T-helper 1 cell treated with Interleukin-12 subunit alpha and Interleukin-12 subunit beta and Interleukin-4 antibody, amounts not matched to agents 30 μg/mL and 1 μg/mL, for 36 hours (primary cell): ENCODE results near the gene MET.

Source experiments
- H3K27ac Mint-ChIP-seq: one replicate; pipeline ENCODE4 v1.8.0; 2021; ENCODE audit warnings: mild to moderate bottlenecking, mixed read lengths
- H3K27me3 Mint-ChIP-seq: one replicate; pipeline ENCODE4 v1.8.0; 2021; ENCODE audit warnings: low read depth, mixed read lengths
- H3K36me3 Mint-ChIP-seq: one replicate; pipeline ENCODE4 v1.8.0; 2021; ENCODE audit warnings: low read depth, mixed read lengths
- H3K4me1 Mint-ChIP-seq: one replicate; pipeline ENCODE4 v1.8.0; 2021; ENCODE audit warnings: low read depth, mixed read lengths
- H3K4me3 Mint-ChIP-seq: one replicate; pipeline ENCODE4 v1.8.0; 2021; ENCODE audit warnings: mild to moderate bottlenecking, moderate library complexity, mixed read lengths
- H3K9me3 Mint-ChIP-seq: one replicate; pipeline ENCODE4 v1.8.0; 2021; ENCODE audit warnings: mixed read lengths

The MET gene

GRCh38 chr7:116674508-116675173 lies 2.6 kb downstream of the MET start:
- H3K36me3 Mint-ChIP-seq: no peaks in the 10 kb centered on the region
- peaks cover 68% of the 10 kb centered on the region for H3K27me3 Mint-ChIP-seq
- peaks cover 11% of the 10 kb centered on the region for H3K4me1 Mint-ChIP-seq
- peaks cover 4% of the 10 kb centered on the region for H3K9me3 Mint-ChIP-seq
- no peak overlapping the region for H3K4me3 Mint-ChIP-seq
- H3K27ac Mint-ChIP-seq: no peak overlapping the region

DNA sequence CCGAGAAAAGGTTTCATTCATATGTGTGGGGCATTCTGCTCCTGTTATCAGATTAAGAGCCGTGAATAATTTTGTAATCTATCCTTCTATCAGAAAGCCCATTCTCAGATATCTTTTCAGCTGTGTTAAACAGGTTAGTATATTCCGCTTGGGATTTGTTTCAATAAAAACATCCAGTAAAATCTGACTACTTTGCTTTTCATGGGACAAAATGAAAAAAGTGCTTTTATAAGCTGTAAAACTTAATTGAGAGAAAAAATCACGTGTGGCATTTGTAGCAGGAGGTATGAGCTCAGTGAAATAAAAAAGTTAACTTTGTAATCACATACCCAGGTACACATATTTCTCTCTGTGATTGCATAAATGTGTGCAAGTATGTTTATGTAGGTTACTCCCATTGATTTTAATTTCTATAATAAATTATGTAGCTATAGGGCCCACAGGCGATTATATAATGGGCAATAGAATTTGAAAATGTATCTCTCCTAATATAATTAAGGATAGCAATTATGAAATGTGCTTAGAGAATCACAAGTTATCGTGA lies 3.9 kb downstream of the MET start:
- H3K27me3 Mint-ChIP-seq: peaks cover 58% of the 10 kb centered on the region
- H3K9me3 Mint-ChIP-seq: peaks cover 4% of the 10 kb centered on the region
- no peak overlapping the region for H3K27ac Mint-ChIP-seq
- no peaks in the 10 kb centered on the region for H3K36me3 Mint-ChIP-seq
- H3K4me1 Mint-ChIP-seq: peaks cover 15% of the 10 kb centered on the region
- no peak overlapping the region for H3K4me3 Mint-ChIP-seq

DNA sequence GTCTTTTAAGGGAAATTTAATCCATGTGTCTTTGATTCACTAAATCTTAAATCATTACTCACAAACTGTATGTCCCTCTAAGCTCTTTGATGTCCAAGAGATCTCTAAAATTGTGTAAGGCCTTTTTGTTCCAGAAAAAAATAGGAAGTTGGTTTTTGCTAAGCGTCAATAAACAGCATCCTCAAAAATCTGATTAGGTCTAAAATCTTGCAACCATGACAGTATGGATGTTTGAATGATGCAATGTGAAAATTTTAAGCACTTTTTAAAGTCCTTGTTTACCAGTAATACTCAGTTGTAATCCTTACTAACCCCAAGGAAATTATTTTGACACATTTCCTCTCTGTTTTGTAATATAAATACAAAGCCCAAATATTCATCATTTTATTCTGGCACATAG lies 6.8 kb downstream of the MET start:
- H3K36me3 Mint-ChIP-seq: no peaks in the 10 kb centered on the region
- peaks cover 48% of the 10 kb centered on the region for H3K27me3 Mint-ChIP-seq
- no peak overlapping the region for H3K27ac Mint-ChIP-seq
- no peak overlapping the region for H3K4me3 Mint-ChIP-seq
- H3K9me3 Mint-ChIP-seq: peaks cover 11% of the 10 kb centered on the region
- peaks cover 11% of the 10 kb centered on the region for H3K4me1 Mint-ChIP-seq

DNA sequence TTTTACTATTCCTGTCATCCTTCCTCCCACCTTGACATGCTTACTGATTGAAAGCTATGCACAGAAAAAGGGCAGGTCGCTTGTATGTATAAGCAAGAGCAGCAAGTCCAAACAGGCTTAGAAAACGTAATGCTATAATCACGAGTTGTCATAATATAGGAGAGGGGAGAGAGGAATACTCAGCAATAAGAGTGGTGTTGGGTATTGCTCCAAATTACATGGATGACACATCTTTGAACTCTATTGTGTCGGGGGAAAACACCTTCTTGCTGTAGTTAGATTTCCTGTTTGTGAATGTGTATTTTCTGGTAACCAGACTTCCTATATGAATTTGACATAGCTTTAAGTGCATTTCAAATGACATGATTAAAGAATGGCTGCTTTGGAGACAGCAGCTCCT lies 7.5 kb downstream of the MET start:
- no peak overlapping the region for H3K4me3 Mint-ChIP-seq
- peaks cover 11% of the 10 kb centered on the region for H3K4me1 Mint-ChIP-seq
- H3K9me3 Mint-ChIP-seq: peaks cover 16% of the 10 kb centered on the region
- no peak overlapping the region for H3K27ac Mint-ChIP-seq
- H3K27me3 Mint-ChIP-seq: peaks cover 49% of the 10 kb centered on the region
- H3K36me3 Mint-ChIP-seq: no peaks in the 10 kb centered on the region

DNA sequence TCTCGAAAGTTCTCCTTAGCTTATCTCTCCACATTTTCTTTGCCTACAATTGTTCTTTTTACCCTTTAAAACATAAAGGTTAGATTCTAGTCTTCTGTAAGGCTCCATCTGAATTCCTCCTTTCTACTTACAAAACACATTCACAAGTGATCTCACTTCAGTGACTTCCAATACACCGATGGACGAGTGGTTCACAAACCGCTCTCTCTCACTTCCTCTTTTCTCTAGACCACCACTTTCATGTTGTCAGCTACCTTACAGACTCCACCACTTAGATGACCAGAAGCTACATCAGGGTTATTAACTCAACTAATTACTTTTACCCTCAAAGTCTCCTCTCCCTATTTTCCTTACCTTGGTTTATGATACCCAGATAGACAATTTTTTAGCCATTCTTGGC lies 11.8 kb downstream of the MET start:
- Mint-ChIP-seq H3K27me3 (peaks cover 45% of the 10 kb centered on the region), H3K9me3 (peaks cover 16% of the 10 kb centered on the region), H3K4me1 (peaks cover 11% of the 10 kb centered on the region), H3K27ac (no peak overlapping the region), H3K4me3 (no peak overlapping the region), H3K36me3 (no peaks in the 10 kb centered on the region)

- H3K36me3 Mint-ChIP-seq: no peaks in the 10 kb centered on the region
- no peaks in the 10 kb centered on the region for H3K4me1 Mint-ChIP-seq
- no peak overlapping the region for H3K27ac Mint-ChIP-seq
- H3K4me3 Mint-ChIP-seq: no peak overlapping the region
- peaks cover 49% of the 10 kb centered on the region for H3K27me3 Mint-ChIP-seq
- peaks cover 12% of the 10 kb centered on the region for H3K9me3 Mint-ChIP-seq
These were observed 14.0 kb downstream of the MET start for GRCh38 chr7:116686033-116686432.

DNA sequence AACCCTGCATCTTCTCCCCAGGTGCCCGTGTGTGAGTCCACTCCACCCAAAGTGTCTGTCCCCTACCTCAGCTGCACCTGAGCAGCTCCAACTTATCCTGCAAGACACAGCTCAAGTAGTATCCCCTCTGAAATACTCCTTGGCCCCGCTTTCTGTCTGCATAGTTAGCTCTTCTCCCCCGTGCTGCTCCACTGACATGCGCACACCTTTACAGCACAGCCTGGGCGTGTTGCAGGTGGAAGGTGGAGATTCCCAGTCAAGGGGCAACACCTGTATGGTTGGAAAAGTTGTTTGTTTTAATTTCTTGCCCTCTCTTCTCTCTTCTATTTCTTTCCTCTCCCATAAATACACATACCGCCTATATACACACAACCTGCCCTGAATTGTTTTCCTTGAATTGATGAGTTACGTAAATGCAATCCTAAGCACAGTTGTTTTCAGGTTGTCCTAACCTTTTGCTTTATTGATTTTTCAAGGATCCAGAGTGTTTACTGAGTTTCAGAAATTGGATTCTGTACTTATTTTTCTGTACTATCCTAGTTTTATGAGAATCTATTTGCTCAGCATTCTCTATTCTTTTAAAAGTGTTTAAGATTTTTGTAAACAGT lies 14.9 kb downstream of the MET start:
- H3K27me3 Mint-ChIP-seq: peaks cover 49% of the 10 kb centered on the region
- H3K4me3 Mint-ChIP-seq: no peak overlapping the region

GRCh38 chr7:116687801-116688201 lies 15.8 kb downstream of the MET start:
- peaks cover 43% of the 10 kb centered on the region for H3K27me3 Mint-ChIP-seq
- no peaks in the 10 kb centered on the region for H3K36me3 Mint-ChIP-seq
- H3K4me1 Mint-ChIP-seq: no peaks in the 10 kb centered on the region

More for the DNA sequence above, 14.9 kb downstream of the MET start:
- no peak overlapping the region for H3K27ac Mint-ChIP-seq
- H3K36me3 Mint-ChIP-seq: no peaks in the 10 kb centered on the region
- no peaks in the 10 kb centered on the region for H3K4me1 Mint-ChIP-seq
- peaks cover 12% of the 10 kb centered on the region for H3K9me3 Mint-ChIP-seq

GRCh38 chr7:116689790-116690259 lies 17.8 kb downstream of the MET start:
- no peaks in the 10 kb centered on the region for H3K9me3 Mint-ChIP-seq

More at GRCh38 chr7:116687801-116688201, 15.8 kb downstream of the MET start:
- Mint-ChIP-seq H3K4me3 (no peak overlapping the region), H3K27ac (no peak overlapping the region), H3K9me3 (peaks cover 12% of the 10 kb centered on the region)

GRCh38 chr7:116691664-116692063 lies 19.7 kb downstream of the MET start:
- no peak overlapping the region for H3K27ac Mint-ChIP-seq
- H3K27me3 Mint-ChIP-seq: peaks cover 9% of the 10 kb centered on the region
- no peaks in the 10 kb centered on the region for H3K9me3 Mint-ChIP-seq
- no peaks in the 10 kb centered on the region for H3K36me3 Mint-ChIP-seq
- H3K4me1 Mint-ChIP-seq: no peaks in the 10 kb centered on the region
- no peak overlapping the region for H3K4me3 Mint-ChIP-seq

More at GRCh38 chr7:116689790-116690259, 17.8 kb downstream of the MET start:
- no peaks in the 10 kb centered on the region for H3K4me1 Mint-ChIP-seq
- no peaks in the 10 kb centered on the region for H3K36me3 Mint-ChIP-seq
- no peak overlapping the region for H3K27ac Mint-ChIP-seq
- H3K4me3 Mint-ChIP-seq: no peak overlapping the region
- H3K27me3 Mint-ChIP-seq: peaks cover 23% of the 10 kb centered on the region

DNA sequence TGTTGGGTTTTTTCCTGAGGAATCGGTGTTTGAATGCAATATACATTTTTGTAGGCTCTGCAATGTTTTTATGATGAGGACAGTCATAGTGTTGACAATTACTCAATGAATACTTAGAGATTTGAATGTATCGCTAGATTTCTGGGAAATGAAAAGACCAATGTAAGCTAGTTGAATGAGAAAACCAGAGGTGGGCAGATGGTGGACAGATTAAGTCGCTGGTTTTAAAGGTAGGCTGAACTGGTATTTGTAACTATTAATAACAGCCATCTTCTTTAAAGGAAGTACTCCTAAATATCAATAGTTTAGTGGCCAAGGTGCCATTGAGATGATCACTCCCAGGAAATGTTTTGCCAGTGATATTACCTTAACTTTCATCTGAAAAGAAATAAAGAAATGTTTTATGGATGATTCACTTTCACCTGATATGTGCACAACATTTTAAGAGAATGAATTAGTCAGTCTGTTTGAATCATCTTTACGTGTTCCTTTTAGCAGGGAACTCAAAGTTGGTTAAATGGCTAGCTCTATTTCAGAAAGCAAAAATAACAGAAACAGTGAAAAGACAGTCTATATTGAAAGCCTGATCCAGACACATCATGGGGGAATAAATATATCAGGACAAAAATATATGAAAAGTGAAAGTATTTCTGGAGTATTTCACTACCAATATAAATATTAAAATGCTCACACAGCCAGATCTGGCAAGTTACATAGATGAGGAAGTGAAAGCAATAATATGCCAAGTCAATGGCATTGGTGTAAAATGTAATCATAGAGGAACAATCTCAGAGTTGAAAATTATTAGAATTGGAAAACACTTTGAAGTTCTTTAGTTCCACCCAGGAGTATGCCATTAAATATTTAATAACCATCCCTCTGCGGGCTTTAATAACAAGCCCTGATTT lies 20.7 kb downstream of the MET start:
- no peak overlapping the region for H3K27ac Mint-ChIP-seq
- H3K36me3 Mint-ChIP-seq: no peaks in the 10 kb centered on the region
- H3K27me3 Mint-ChIP-seq: peaks cover 9% of the 10 kb centered on the region
- no peak overlapping the region for H3K4me3 Mint-ChIP-seq
- no peaks in the 10 kb centered on the region for H3K4me1 Mint-ChIP-seq
- H3K9me3 Mint-ChIP-seq: no peaks in the 10 kb centered on the region

- H3K4me3 Mint-ChIP-seq: no peak overlapping the region
- H3K4me1 Mint-ChIP-seq: no peaks in the 10 kb centered on the region
- no peaks in the 10 kb centered on the region for H3K9me3 Mint-ChIP-seq
- H3K36me3 Mint-ChIP-seq: no peaks in the 10 kb centered on the region
- no peak overlapping the region for H3K27ac Mint-ChIP-seq
- H3K27me3 Mint-ChIP-seq: peaks cover 5% of the 10 kb centered on the region
These were observed 24.7 kb downstream of the MET start for GRCh38 chr7:116696707-116697106.

DNA sequence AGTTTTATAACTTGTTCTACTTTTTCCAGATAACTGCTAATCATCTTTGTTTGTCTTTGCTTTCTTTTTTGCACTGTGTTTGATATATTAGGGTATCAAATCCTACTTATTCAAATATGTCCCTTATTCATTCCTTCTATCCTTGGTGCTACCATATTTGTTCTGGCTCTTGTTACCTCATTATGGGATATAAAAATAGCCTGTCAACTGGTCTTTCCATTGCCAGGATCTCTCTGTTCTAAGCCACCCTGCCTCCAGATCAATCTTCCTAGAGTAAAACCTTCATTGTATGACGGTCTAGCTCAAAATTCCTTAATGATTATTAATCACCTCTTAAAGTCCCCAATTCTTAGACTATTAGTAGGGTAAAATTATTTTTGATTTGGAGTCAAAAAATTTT lies 25.2 kb downstream of the MET start:
- Mint-ChIP-seq H3K9me3 (no peaks in the 10 kb centered on the region), H3K27ac (no peak overlapping the region), H3K36me3 (no peaks in the 10 kb centered on the region), H3K4me1 (no peaks in the 10 kb centered on the region), H3K27me3 (peaks cover 5% of the 10 kb centered on the region), H3K4me3 (no peak overlapping the region)

DNA sequence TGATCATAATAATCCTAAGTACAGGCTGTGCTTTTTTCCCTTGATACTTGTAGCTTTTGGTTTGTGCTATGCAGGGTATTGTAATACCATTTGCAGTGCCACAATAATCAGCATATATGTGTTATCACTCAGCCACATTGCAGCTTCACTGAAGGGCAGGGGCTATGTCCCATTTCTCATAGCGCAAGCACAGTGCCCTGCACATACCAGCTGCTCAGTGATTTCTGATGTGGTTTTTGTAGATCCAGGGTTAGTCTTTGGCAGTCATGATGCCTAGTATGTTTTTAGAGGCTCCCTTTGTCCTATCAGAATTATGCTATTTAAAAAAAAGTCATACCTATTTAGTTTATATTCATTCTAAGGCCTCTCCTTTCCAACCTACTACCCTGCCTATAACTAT lies 25.8 kb downstream of the MET start:
- Mint-ChIP-seq H3K36me3 (no peaks in the 10 kb centered on the region), H3K4me3 (no peak overlapping the region), H3K9me3 (no peaks in the 10 kb centered on the region), H3K4me1 (no peaks in the 10 kb centered on the region), H3K27ac (no peak overlapping the region), H3K27me3 (peaks cover 8% of the 10 kb centered on the region)
